ENCODE measurements around the gene AATF.
"Not testable (repeated sequence)": the region's sequence is repeated elsewhere in the genome, so short reads cannot be mapped to it uniquely, and the experiment has no call there.

The AATF gene

DNA sequence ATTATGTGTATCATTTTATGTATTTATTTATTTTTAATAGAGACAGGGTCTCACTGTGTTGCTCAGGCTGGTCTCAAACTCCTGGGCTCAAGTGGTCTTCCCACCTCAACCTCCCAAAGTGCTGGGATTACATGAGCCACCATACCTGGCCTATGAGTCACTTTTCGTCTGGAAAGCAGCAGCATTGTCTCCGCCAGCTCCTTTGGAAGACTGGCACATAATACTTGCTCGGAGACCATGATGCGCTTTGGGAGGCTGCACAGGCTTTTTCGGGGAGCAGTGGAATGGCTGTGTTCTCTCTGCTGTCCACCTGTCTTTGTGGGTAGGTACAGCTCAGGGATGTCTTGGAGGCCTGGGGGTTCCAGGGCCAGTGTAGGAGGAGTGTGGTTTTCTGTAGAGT is 102.2 kb downstream of the AATF start:
- DNase-seq (ENCODE audit: low read depth), result no peak

DNA sequence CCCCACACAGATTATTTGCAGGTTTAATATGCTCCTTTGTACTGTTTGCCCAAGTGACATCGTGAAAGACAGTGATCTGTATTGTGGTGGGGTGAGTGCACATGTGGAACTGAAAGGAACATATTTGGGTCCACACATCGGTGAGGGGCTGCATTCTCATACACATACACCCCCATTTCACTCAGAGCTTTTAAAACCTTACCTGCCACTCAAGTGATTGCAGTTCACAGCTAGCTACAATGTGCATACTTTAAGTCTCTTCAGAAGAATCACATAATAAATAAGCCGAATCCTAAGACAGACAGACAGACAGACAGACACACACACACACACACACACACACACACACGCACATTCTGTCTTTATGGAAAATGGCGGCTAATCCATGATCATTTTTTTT is 102.6 kb downstream of the AATF start:
- no peak for DNase-seq (ENCODE audit: low read depth)

DNA sequence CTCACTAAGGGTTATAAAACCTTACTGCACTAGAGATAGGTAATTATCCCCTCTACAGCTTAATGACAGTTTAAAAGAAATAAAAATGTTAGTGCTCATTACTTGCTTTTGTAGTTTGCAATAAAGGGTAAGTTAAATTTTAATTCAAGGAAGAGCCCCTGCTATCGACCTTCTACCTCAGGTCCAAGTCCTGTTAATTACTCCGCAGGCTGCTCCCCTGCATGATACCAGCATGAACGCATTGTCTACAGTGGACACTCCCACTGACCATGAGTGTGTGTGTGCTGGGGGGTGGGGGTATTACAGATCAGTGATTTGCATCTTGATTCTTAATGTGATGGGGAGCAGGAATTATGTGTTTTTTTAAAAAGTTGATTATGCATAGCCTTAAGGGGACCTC is 103.1 kb downstream of the AATF start:
- DNase-seq (ENCODE audit: low read depth), result no peak

DNA sequence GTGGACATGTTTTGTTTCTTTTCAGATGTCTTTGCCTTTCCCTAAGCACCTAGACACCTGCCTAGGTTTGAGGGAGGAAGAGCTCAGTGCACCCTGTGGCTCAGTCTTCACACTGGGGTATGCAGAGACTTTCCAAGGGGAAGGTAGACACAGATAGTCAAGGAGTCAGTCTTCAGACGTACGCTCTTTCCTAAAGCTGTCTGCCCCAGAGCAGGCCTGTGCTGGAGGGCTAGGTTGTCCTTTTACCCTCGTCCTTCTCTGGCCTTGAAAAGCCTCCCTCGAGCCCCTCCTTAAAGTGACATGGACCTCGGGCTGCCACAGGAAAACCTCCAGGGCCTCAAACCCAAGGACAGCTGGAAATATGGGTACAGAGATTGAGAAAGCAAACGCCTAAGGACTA is 103.7 kb downstream of the AATF start:
- no peak for DNase-seq (ENCODE audit: low read depth)

DNA sequence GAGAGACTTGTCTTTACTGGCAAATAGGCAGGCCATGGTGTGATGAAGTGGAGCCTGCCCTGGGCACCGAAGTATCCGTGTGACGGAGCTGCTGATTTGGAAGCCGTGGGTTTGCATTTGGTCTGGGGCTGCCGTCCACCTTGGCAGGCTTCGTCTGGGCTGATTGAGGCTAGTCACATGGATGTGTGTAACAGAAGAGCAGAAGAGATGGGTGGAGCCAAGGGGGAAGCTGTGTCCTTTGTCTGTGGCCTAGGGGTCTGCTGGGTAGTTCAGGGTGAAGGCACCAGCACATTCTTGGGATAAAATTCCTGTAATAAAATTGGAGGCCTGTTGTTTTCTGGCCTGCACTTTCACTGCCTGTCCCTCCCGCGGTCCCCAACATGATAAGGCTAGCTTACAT is 106.1 kb downstream of the AATF start:
- no peak for DNase-seq (ENCODE audit: low read depth)

DNA sequence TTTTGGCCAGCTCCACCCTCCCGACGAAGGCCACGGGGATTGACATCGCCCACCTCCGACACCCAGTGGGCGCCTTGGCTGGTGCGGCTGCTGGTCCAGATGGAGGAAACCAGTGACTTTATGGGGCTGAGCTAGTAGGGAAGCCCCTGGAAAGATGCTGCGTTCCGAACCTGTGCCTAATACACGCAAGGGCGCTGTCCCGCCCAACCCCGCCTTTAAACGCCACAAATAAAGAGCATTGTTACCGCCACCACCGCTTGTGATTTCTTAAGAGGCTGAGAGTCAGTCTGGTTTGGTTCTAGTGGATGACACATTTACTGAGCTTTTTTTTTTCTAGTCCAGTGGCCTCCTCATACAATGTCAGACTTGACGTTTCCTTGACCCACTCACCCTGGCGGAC is 107.9 kb downstream of the AATF start:
- no peak for DNase-seq (ENCODE audit: low read depth)

DNA sequence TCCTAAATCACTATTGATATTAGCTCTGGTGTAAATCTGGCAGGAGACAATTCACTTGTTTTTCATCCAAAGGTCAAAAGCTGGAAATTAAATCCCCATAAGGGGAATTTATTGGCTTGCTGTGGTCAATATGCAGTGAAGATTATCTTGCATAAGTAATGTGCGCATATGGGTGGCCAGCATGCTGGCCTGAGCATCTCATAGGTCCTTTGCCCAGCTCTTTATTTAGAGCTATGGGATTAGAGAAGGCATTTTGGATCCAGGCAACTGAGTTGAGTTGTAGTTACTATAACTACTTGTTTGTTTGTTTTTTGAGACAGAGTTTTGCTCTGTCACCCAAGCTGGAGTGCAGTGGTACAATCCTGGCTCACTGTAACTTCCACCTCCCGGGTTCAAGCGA is 110.7 kb downstream of the AATF start:
- no peak for DNase-seq (ENCODE audit: low read depth)

DNA sequence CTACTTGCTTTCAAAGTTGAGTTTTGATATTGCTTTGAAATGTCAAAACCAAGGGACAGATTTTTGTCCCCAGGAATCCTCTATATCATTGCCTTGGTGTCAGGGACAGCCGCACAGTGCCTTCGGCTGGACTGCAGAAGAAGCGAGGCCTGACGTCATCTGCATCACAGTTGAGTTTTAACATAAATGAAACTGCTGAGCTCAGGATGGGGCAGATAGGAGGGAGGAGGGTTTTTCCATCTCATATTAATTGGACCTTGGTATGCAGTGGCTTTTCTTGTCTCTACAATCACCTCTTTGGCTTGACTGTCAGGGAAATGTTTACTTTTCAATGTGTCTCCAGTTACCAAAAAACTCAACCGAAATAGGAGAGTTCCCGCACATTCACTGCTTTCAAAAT is 111.3 kb downstream of the AATF start:
- DNase-seq (ENCODE audit: low read depth), result no peak

DNA sequence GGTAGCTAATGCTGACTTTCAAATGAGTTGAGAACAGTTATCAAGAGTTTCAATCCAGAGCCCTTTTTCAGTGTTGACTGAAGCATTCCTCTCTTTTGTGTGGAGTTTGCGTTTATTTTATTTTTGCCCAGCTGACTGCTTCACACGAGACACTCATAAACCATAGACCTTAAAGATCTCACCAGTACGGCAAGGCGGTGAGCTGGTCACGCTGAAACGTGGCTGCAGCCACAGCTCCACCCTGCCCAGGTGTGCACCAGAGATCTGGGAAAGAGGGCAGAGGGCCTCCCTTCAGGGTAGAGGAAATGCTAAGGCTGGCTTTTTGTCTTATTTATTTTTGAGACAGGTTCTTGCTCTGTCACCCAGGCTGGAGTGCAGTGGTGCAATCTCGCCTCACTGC is 112.2 kb downstream of the AATF start:
- no peak for DNase-seq (ENCODE audit: low read depth)

DNA sequence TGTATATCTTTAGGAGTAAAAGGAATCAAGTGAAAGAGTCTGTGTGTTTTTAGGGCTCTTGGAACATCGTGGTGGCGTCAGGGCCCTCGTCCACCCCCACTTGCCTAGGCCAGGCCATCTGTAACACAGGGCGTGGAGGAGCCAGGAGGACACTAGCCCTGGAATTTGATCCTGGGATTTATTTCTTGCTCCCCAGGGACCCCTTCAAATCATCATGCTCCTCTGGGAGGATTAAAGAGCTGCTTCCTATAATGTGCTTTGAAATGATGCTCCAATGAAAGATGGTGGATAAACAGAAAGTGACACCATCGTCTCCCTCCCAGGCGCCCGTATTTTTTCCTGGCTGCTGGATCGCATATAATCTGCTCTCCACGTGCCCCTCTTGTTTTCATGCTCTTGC is 113.3 kb downstream of the AATF start:
- no peak for DNase-seq (ENCODE audit: low read depth)

DNA sequence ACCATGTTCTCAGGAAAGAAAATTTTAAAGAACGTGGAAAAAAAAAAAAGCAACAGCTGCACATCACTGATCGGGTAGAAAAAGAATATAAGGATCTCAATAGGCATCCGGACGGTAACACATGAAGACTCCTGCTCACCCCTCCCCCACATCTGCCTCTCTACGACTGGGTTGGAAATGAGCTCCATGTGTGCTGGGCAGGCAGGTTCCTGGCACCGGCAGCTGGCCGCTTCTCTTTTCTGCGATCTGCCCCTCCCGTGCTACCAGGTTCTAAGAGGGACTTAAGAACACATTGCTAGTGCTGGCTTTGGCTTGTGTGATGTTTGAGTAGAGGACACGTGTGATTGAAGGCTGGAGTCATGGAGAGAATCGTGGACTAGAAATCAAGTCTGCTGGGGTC is 115.5 kb downstream of the AATF start:
- DNase-seq (ENCODE audit: low read depth), result no peak

DNA sequence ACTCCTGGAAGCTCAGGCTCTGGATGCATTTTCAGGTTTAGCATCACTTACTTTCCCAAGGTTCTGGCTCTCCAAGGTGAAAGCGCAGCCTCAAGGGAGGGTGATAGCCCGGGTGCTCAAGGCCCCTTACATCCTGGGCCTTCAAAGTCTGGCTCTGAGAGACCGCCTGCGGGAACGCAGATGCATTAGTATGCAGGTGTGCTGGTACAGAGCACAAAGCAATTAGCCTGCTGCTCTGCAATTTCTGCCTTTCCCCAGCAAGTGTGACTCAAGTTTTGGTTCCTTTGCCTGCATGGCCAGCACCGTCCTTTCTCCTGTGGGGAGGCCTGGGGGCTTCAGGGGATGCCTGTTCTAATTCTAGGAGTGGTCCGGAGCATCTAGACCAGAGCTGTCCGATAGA is 116.2 kb downstream of the AATF start:
- DNase-seq (ENCODE audit: low read depth), result no peak

DNA sequence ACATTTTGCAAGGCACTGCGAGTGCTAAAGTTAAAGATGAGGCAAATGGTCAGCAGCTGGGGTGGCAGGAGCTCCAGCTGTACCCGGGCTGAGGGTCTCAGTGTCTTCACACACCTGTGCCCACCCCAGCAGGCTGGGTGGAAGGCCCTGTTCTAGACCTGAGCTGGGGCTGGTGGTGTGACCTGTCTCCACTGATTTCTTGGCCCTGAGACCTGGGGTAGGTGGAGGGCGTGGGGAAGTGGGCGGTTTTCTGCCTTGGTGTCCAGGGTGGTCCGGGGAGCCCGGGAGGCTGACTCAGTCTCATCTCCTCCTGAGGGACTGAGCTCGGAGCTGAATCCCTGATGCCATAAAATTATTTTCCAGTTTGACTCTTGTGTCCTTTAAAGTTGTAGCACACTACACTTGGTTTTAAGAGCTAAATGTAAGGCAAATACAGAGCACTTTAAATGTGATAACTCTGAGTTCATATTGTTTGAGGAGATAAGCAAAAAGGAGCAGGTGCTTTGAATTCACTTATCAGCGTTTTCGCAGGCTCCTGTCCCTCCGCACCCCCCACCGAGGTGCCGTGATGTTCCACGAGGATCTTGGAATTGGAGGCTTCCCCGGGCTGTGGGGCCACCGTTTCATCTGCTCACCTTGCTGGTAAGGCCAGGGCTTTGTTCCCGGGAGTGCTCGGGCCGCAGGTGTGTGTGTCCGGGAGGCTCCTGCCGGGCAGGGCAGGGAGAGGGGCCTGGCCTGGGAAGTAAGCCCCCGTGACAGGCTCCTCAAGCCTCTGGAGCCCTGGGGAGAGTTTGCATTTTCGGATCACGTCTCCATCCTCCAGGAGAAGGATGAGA is 117.0 kb downstream of the AATF start:
- DNase-seq (ENCODE audit: low read depth), result no peak

DNA sequence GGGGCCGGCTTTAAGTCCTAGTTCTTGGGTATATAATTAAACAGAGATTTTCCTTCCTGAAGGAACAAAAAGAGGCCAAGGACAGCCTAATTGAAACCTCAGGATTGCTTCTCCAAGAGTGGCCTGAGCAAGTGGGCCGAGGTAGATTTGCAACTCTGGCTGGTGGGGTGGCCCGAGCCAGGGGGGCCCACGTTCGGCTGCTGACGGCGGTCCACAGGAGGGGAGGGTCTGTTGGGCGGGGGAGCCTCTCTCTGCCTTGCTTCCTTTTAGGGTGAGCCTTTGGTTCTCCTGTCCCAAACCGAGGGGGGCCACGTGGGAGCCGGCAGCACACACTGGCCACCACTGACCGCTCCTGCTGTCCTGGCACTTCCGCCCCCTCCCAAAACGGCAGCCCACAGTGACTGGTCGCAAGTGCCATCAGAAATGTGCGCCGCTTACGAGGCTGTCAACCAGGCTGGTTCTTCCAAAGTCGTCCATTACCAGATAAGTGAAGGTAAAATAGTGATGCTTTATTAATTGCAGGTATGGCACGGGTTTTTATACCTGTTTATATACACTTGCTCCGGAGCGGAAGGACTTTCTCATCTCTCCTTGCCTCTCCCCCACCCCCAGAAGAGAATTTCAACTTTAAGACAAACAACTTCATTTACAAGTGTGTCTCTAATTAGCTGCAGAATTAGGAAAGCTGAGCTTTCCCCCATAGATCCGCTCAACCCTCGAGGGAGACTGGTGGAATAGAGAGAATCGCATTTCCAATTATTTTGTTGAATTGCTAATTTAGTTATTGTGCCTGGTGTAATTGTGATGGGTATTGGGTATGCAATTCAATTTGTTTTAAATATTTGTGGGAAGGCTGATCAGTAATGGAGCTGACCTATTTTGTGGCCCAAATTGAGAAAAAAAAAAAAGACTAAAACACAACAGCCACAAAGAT is 117.8 kb downstream of the AATF start:
- no peak for DNase-seq (ENCODE audit: low read depth)

DNA sequence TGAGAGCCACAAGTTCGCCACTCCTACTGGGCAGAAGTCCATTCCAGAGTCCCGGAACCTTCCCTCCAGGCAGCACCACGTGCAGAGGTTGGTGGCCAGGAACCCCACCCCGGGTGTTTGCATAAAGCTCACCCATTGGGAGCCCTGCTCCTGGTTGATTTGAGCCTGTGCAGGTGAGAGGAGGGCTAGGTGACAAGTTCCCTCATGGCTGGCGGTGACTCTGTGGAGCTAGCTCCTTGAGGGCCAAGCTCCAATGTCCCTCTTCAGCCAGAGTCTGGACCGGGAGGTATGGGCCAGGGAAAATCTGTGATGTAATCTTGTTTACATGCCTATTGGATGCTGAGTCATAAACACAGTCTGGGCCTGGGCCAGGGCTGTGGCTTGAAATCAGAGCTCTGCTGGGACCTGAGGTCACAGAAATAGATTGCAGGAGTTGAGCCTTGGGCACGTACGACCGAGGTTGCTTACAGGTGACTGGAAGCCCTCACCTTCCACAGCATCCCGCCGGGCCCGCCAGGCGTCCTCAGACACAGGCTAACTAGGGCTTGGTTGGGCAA is 118.9 kb downstream of the AATF start:
- peak; percentile 32 for DNase-seq (ENCODE audit: low read depth)

DNA sequence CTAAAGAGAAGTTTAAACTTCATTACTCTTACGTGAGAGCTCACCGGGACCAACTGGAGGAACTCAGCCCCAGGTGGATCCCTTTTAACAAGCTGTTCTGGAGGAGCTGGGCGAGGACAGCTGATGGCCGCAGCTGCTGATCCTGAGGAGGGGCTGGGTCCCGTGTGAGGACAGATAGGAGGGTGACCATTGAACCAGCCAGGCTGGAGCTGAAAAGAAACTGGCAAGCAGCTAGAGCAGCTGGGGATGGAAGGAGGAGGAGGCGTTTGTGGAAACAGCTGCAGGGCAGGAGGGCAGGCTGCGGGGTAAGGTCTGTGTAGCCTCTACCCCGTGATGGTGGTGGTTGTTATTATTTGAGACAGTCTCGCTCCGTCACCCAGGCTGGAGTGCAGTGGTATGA is 119.5 kb downstream of the AATF start:
- DNase-seq (ENCODE audit: low read depth), result no peak

DNA sequence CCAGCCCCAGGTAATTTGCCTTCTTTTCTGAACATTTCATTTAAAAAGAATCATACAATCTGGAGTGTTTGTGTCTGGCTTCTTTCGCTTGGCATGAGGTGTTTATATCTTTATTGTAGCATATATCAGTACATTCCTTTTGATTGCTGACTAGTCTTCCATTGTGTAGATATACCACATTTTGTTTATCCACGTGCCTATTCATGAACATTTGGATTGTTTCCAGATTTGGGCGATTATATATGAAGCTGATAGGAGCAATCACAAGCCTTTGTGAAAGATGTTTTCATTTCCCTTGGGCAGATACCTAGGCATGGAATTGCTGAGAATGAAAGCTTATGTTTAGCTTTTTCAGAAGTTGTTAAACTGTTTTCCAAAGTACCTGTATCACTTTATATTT is 120.3 kb downstream of the AATF start:
- DNase-seq (ENCODE audit: low read depth), result no peak

DNA sequence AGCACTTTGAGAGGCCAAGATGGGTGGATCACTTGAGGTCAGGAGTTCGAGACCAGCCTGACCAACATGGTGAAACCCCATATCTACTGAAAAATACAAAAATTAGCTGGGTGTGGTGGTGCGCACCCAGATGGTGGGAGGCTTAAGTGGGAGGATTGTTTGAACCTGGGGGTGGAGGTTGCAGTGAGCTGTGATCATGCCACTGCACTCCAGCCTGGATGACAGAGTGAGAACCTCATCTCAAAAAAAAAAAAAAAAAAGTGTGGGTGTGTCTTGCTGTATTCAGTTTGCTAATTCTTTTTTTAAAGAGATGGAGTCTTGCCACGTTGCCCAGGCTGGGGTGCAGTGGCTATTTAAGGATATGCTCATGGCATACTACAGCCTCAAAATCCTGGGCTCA is 124.7 kb downstream of the AATF start:
- not testable (repeated sequence) for DNase-seq (ENCODE audit: low read depth)

DNA sequence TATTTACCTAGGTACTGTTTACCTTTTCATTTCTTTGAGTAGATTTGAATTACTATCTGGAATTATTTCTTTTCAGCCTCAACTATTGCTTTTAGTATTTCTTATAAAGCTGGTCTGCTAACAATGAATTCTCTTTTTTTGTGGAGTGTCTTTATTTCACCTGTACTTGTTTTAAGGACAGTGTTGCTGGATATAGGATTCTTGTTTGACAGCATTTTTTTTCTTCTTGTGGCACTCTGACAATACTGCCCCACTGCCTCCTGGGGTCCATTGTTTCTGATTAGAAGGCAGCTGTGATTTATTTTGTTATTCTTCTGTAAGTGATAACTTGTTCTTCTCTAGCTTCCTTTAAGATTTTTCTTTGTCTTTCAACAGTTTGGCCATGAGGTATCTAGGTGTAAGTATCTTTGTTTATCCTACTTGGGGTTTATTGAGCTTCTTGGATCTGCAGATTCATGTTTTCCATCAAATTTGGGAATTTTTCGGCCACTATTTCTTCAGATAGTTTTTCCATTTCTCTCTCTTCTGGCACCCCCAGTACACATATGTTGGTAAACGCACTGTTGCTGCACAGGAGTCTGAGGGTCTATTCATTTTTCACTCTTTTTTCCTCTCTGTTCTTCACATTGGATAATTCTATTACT is 130.4 kb downstream of the AATF start:
- no peak for DNase-seq (ENCODE audit: low read depth)

DNA sequence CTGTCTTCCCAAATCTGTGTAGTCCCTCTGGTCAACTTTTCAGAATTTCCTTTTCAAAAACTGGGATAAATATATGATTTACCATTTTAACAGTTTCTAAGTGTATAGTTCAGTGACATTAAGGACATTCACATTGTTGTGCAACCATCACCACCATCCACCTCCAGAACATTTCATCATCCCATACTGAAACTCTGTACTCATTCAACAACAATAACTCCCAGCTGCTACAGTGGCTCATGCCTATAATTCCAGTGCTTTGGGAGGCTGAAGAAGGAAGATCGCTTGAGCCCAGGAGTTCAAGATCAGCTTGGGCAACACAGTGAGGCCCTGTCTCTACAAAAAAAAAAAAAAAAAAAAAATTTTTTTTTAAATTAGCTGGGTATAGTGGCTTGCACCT is 131.0 kb downstream of the AATF start:
- DNase-seq (ENCODE audit: low read depth), result no peak

DNA sequence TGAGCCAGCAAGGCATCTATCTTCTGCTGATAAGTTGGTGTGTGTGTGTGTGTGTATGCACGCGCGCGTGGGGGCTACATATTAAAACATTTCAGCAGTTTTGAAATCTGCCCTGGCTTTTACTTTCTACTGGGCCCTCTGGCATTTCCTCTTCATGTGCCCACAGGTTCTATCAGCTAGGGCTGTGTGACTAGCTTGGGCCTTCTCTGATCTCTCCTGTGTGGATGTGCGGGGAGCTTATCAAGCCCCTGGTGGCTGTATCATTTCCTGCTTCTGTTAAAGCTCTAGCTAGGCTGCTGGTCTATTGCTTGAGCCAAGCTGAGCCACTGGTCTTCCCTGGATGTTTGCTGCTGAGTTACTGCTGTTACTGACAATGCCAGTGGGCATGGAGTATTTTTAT is 132.5 kb downstream of the AATF start:
- DNase-seq (ENCODE audit: low read depth), result no peak

DNA sequence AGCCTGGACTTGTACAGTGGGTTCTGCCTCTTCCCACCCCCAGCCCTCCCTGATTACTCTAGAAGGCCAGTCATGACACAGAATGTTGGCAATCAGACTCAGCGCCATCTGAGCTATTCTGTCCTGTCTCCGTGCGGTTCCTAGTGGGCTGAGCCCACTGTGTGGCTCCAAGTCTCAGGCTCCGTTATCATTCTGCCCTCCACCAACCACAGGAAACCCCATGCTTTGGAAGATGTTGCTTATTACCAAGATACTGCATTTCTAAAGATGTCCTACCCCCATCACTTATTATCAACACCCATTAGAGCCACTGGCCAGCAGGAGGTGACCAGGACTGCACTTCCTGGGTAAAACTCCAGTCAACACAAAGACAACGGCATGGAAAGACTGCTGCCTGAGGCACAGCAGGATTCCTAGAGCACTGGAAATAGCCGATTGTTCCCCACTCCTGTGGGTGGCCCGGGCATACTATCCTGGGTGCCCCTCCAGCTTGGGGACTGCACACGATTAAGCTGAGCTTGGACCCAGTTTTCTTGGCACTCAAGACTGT is 133.6 kb downstream of the AATF start:
- no peak for DNase-seq (ENCODE audit: low read depth)
